ENCODE measurements around the gene USP25.

- TF ChIP-seq CTCF (IDR thresholded peaks at IDR 0.05) (no peak), POLR2A (IDR thresholded peaks at IDR 0.05) (no peak), POLR2AphosphoS5 (IDR thresholded peaks at IDR 0.05) (no peak)
Observed at GRCh38 chr21:15868940-15869339, 139.2 kb downstream of the USP25 start.

Data from suprapubic skin (tissue), 4 donors.